Measurements from ENCODE around the gene ARHGEF4.
"Not testable (repeated sequence)": the region's sequence is repeated elsewhere in the genome, so short reads cannot be mapped to it uniquely, and the experiment has no call there.

Gene ARHGEF4

DNA sequence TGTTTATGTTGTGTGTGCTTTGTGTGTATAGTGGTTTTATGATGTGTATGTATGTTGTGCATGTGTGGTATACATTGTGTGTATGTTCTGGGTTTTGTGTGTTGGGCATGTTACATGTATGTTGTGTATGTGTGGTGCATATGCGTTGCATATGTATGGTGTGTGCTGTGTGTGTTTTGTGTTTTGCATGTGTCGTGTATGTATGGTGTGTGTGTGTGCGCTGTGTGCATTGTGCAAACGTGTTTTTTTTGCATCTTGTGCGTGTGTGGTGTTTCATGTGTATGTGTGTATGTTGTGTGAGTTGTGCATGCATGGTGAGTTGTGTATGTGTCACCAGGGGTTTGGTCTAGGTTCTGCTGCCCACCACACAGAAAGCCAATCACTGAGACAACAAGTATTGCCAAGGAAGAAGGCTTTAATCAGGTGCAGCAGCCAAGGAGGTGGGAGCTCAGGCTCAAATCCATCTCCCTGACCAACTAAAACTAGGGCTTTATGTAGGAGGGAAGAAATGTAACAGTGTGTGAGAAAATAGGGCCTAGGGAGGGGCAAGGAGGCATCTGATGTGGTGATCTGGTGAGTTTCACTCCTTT, 140.8 kb downstream of the ARHGEF4 start:
- no peak for DNase-seq (ENCODE audit: low spot score)

DNA sequence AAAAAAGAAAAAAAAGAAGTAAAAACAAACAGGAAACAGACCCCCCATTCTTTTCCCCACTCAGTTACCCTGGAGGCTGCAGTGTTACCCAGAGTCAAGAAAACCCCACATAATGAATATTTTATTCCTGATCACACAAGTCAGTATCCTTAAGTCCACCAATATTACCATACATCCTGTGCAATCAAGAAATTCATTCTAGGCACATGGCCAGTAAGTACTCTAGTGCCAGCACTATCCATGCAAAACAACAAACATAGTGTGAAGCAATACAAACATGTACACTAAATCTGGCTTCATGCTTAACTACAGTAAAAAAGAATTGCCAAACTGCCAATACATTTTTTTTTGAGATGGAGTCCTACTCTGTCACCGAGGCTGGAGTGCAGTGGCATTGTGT, 145.0 kb downstream of the ARHGEF4 start:
- DNase-seq (ENCODE audit: low spot score): no peak

DNA sequence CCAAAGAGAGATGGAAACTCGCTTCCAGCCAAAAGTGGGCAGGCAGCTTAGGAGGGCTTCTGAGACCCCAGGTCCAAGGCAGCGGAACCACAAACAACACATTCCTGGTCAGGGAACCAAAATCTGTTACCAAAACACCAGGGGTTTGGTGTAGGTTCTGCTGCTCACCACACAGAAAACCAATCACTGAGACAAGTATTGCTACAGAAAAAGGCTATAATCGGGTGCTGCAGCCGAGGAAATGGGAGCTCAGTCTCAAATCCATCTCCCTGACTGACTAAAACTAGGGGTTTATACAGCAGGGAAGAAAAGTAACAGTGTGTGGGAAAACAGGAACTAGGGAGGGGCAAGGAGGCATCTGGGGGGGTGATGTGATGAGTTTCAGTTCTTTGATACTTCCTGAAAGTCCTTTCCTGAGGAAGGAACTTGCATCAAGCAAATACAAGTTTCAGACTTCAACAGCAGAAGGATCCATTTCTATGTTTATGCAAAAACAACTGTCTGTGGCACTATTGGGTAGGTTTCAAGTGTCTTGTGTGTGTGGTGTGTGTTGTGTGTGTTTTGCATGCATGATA, 148.6 kb downstream of the ARHGEF4 start:
- no peak for DNase-seq (ENCODE audit: low spot score)

DNA sequence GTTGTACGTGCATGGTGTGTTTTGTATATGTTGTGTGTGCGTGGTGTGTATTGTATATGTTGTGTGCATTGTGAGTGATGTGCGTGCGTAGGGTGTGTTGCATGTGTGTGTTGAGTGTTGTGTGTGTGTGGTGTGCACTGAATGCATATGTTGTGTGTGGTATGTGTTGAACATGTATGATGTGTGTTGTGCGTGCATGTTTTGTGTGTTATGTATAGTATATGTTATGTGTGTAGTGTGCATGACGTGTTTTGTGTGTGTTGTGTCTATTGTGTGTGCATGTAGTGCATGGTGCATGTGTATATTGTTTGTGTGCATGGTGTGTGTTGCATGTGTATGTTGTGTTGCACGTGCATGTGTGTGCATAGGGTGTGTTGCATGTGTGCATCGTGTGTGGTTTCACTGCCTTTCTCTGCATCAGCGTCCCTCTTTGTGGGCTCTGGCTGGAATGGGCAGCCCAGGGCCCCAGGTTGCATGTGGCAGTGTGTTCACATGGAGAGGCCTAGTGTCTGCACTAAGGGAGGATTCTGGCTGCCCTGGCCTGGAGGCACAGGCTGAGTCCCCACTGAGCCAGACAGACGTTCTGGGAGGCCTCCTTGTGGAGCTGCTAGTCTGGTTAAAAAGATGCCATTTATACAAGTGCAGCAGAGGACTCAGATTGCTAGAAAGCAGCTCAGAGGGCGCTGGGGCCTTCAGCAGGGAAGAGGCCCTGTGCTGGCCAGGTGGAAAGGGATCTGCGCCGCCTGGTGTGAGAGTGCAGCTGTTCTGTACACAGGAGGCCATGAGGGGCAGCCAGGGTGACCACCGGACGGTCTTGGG, 149.3 kb downstream of the ARHGEF4 start:
- no peak for DNase-seq (ENCODE audit: low spot score)

DNA sequence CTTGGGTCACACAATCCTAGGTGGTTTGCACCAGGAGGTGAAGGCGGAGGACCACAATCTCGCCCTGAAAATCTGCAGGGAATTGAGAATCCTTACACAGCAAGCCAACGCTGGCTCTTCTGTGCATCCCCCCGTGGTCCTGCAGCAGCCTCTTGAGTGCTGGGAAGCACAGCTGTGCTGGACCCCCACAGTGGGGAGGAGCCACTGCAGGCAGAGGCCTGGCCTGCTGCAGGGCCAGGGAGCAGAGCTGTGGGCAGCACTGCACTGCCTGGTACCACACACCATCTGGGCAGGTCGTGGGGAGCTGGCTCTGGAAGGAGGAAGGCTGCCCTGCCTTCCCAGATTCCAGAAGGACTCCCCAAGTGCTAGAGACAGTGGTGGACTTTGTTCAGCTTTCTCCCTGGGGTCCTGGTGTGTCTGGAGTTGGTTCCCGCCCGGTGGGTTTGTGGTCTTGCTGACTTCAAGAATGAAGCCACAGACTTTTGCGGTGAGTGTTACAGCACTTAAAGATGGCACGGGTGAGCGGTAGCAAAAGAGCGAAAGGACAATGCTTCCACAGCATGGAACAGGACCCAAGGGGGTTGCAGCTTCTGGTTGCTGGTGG, 150.3 kb downstream of the ARHGEF4 start:
- DNase-seq (ENCODE audit: low spot score): no peak

DNA sequence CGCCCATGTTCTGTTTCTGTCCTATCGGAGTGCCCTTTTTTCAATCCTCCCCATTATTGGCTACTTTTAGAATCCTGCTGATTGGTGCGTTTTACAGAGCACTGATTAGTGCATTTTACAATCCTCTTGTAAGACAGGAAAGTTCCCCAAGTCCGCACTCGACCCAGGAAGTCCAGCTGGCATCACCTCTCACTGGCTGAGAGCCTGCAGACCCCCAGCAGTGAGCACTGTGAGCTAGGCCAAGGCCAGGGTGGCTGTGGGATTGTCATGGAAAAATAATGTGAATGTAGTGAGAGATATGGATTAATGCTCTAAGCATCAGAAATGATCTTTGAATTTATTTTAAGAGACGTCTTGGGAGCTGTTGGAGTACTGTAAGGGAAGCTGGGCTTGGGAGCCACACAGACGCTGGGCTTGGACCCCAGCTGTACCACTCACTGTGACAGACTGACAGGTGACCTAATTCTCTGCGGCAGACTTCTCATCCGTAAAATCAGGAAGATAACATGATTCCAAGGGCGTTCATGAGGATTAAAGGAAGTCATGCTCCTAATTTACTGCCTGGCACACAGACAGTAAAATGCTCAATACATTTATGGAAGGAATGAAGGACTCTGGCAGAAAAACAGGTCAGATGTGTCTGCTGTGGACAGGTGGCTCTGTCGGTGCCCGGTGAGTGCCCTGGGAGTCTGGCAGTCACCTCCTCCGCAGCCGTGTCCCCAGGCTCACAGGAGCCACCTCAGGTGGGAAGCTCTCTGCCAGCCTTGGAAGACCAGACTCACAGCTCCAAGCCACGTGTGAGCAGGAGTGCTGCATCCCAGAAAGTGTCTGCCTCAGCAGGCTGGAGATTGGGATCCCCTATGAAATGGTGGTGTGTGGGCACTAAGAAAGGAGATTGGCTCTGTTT, 151.1 kb downstream of the ARHGEF4 start:
- DNase-seq (ENCODE audit: low spot score): no peak

DNA sequence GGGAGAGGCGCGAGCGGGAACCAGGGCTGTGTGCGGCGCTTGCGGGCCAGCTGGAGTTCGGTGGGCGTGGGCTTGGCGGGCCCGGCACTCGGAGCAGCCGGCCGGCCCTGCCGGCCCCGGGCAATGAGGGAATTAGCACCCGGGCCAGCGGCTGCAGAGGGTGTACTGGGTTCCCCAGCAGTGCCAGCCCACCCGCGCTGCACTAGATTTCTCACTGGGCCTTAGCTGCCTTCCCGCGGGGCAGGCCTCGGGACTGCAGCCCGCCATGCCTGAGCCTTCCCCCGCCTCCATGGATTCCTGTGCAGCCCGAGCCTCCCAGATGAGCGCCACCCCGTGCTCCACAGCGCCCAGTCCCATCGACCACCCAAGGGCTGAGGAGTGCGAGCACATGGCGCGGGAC, 154.7 kb downstream of the ARHGEF4 start:
- DNase-seq (ENCODE audit: low spot score): not testable (repeated sequence)

DNA sequence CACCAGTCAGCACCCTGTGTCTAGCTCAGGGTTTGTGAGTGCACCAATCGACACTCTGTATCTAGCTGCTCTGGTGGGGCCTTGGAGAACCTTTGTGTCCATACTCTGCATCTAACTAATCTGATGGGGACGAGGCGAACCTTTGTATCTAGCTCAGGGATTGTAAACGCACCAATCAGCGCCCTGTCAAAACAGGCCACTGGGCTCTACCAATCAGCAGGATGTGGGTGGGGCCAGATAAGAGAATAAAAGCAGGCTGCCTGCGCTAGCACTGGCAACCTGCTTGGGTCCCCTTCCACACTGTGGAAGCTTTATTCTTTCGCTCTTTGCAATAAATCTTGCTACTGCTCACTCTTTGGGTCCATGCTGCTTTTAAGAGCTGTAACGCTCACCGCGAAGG, 155.3 kb downstream of the ARHGEF4 start:
- not testable (repeated sequence) for DNase-seq (ENCODE audit: low spot score)

DNA sequence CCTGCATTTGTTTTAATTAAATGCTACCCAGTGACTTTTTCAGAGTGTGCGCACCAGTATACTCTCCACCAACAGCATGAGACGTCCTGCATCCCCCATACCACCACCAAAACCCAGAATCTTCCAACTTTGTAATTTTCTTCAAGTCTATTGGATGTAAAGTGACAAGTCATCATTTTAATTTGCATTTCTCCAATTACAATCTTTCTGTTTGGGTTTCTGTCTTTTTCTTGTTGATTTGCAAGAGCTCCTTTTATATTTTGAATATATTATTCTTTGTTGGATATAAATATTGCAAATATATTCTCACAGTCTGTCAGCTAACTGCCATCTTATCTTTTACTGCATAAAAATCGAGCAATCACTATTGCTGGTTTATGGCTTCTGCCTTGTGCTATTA, 160.0 kb downstream of the ARHGEF4 start:
- no peak for DNase-seq (ENCODE audit: low spot score)

DNA sequence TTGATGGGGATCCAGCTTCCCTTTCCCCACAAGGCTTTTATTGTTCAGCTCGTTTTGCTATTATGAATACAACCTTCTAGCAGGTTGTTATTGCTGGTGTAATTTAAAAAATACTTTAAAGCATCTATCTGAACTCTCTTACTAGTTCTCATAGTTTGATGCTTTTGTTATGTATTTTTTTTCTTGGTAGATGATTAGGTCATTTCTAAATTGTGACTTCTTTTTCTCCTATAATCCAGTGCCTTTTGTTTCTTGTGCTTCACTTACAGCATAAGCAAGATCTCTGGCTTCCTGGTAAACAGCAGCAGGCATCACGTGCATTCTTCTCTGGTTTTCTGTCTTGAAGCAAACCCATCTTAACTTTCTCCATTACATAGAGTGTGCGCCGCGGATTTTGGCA, 160.5 kb downstream of the ARHGEF4 start:
- DNase-seq (ENCODE audit: low spot score): no peak

DNA sequence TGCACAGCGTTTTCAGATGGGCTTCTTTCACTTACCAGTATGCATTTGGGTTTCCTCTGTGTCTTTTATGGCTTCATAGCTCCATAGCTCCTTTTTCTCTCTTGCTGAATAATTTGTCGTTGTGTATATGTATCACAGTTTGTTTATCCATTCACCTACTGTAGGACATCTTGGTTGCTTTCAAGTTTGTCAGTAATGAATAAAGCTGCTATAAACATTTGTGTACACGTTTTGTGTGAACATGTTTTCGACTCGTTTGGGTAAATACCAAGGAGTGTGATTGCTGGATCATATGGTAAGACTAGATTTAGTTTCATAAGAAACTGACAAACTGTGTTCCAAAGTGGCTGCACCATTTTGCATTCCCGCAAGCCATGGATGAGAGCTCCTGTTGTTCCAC, 161.8 kb downstream of the ARHGEF4 start:
- no peak for DNase-seq (ENCODE audit: low spot score)

DNA sequence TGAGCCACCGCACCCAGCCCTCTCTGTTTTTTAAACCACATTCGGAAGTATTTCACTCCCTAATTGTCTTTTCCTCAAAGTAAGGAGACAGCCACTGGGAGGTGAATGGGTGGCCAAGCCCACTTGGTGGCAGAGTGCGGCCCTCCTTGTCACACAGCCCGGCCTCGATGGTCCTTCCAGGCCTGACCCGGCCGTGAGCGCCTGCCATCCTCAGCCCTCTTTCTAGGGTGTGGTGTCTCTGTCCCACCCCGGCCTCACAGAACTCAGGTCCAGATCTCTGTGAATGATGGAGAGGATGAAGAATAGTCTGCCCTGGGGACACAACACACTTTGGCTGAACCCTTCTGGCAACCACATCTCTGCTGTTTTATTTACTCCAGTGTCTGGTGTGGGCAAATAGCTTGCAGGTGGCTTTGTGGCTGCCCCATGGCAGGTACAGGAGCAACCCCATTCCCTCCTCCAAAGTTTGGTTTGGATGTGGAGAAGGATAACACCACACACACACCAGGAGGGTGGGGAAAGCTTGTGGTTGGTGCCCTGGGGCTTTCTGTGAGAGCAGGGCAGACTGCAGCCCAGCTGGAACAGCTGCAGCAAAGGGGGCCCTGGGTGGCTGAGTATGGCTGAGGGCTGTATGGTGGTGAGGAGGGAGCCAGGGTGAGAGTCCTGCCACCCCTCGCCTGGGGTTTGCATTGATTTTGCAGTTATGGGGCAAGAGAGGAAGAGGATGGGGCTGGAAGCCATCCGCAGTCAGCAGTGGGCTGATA, 167.9 kb downstream of the ARHGEF4 start:
- no peak for DNase-seq (ENCODE audit: low spot score)

DNA sequence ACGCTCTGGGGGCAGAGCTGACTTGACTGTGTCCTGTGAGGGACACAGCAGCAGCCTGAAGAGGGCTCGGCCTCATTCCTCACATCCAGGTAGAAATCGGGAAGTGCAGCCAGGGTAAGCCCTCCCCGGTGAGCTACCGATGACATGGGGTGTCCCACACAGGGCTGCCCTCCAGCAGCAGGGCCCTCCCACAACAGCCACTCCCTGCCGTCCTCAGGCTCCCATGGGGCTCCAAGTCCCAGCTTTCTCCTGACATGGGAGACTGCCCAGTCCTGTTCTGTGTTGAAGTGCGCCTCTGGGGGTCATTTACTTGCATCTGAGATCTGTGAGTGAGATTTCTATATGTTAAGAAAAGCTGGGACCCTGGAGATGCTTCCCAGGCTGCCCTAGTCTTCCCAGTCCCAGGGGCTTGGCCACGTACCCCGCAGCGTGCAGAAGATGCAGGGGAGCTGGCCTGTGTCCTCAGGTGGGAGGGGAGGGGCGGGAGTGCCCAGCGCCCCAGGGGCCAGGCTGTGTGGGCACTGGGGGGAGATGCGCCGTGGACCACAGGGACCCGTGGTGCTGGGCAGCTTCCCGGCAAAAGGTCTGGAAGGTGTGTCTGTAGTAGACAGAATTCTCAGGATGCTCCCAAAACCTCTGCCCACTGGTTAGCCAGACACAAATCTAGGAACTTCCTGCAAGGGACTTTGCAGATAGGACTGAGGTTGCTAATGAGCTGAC, 168.7 kb downstream of the ARHGEF4 start:
- no peak for DNase-seq (ENCODE audit: low spot score)

DNA sequence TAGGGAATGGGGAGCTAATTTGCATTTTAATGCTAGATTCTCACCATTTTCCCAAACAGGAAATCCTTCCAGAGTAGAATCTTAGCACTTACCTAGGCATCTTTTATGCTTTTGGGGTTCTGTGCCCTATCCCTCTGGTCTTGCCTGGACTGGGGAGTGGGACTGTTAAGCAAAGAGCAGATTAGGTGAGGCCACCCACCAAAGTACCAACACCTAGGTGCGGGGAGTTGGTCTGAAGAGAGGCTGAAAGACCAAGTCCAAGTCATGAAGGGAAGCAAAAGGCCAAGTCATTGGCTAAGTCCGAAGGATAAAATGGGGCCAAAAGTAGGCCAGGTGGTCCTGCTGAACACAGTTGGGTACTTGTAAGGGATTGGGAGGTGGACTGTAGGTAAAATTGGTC, 169.8 kb downstream of the ARHGEF4 start:
- no peak for DNase-seq (ENCODE audit: low spot score)

DNA sequence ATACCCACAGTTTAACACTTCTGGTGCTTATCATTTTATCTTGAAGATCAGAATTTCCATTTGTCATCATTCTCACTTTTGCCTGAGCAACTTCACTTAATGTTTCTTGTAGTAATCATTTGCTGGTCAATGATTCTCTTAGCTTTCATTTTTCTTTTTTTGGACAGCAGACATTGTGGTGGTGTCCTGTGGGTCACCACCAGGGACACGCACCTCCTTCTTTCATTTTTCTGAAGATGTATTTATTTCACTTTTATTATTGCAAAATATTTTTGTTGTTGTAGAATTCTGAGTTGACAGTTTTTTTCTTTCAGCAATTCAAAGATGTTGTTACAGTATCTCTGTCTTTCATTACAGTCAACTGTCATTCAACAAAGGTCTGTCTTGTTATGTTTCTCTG, 172.3 kb downstream of the ARHGEF4 start:
- no peak for DNase-seq (ENCODE audit: low spot score)

DNA sequence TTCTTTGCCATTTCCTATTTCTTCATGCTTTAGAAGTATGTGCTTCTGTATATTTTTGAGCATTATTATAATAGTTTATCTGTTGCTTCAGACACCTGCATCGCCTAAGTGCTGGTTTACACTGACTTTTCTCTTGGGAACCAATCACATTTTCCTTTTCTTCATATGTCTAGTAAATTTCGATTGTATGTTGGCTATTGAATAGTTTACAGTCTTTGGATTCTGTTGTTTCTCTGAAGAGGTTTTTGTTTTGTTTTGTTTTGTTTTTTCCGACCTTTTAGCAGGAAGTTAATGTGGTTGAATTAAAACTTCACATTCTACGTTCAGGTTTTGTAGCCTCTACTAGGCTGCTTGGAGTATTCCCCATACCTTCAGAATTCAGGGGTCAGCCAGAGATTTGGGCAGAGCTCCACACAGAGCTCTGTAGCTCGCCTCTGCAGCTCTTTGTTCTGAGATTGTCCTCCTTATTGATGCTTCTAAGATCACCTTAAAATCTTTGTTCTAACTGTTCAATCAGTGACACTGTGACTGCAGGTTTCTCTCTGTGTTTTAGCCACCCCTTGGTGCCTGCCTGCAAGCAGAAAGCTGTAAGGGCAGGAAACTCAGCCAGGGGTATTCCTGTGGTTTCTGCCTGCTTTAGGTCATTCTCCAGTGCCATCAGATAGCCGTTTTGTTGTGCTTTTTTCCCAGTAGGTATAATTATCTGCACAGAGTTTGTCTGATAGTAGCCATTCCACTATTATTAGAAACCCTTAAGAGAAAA, 173.2 kb downstream of the ARHGEF4 start:
- DNase-seq (ENCODE audit: low spot score): no peak

DNA sequence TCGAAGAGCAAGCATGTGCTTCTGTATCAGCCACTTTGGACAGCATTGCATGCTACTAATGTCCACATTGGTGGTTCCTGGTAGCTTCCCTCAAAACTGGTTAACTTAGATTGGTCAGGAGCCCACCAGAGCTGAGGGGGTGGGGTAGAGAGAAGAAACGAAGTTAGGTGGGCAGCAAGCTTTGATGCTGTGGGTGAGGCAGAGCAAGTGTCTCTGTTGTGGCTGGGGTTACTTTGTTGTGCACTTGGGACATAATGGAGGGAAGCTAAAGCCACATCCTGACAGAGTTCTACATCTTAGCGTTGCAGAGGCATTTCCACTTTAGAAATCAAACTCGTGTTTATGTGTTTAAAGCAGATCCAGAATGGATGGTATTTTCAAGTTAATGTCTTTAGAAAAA, 173.9 kb downstream of the ARHGEF4 start:
- DNase-seq (ENCODE audit: low spot score): no peak

DNA sequence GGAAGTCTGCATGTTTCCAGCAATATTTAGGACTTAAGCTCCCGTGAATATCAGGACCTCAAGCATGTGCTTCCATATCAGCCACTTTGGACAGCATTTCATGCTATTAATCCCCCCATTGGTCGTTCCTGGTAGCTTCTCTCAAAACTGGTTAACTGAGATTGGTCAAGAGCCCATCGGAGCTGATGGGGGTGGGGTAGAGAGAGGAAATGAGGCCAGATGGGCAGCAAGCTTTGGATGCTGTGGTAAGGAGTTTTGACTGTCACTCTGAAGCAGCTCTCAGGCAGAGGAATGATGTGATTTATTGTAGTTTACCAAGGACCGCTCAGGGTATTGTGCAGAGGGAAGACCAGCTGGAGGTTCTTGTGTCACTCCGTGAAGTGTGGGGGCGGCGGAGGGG, 174.8 kb downstream of the ARHGEF4 start:
- DNase-seq (ENCODE audit: low spot score): no peak

DNA sequence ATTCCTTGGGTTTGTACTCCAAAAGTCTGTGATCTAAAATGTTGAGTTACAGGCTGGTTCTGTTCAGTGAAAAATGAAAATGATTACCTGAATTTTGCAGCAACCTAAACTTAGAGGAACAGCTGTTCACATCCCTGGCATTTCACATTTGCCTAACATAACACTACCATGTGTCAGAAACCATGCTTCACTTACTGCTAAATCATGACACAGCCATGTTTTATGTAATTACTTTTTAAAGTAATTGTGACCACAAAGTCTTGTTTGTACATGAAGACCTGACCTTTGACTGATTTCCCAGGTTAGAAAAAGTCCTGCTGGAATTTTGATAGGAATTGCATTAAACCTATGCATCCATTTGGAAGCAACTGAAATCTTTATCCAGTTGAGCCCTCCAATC, 177.4 kb downstream of the ARHGEF4 start:
- no peak for DNase-seq (ENCODE audit: low spot score)

DNA sequence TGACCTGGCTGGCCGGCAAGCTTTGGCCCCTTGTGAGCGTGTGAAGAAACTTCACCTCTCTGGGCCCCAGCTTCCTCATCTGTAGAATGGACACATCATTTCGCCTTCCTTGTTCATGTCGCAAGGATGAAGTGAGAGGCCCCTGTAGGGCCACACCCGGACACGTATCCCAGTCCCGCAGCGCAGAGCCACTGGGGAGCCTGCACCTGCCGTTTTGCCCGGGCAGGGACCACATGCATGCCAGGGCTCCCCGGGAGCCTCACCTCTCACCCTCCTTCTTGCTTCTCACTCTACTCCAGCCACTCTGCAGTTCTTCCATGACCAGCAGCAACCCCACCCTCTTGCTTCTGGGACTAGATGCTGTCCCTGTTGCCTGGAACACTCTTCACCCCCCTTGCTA, 179.1 kb downstream of the ARHGEF4 start:
- no peak for DNase-seq (ENCODE audit: low spot score)

Measured in left forelimb (tissue), 1 donor.